Brain pericyte (primary cell): ENCODE measurements around the gene DAB2IP.

Experiments
- DNase-seq: peaks from one replicate; pipeline ENCODE4 v3.0.0-alpha.2; 2012; ENCODE audit warnings: low read depth, low spot score

The DAB2IP gene

DNA sequence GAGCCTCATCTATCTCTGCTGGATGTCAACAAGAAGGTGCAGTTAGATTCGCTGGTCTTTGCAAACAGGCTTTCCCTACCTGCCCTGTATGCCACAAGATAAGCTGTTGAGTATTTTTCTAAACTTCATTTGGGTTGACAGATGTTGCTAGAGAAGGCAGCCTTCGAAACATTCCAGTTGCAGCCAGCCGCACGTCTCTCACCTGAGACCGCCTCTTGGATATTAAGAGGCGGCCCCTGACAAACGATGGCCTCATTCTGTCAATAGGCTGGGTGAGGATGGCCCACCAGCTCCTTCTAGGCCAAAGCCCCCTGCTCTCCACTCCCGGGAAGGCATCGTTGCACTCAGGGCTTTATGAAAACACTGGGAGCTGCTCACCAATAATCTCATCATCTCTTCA is 181.6 kb downstream of the DAB2IP start:
- DNase-seq: no peak
